Endothelial cell of umbilical vein (primary cell): ENCODE results near the gene KMT2C.

Source experiments
- CTCF ChIP-seq, 2 donors: IDR thresholded peaks; 1 replicate in 1 of 2; 2 replicates in 1 of 2; pipeline ENCODE4 v1.5.1; 2011; ENCODE audit warnings: low read length in 2 of 2, mild to moderate bottlenecking in 2 of 2, moderate library complexity in 2 of 2, control low read depth in 1 of 2, inconsistent platforms in 1 of 2, low read depth in 1 of 2; ENCODE audit not compliant: insufficient read depth in 1 of 2; ENCODE audit errors: extremely low read depth in 1 of 2
- EZH2 ChIP-seq: IDR thresholded peaks from 2 replicates; pipeline ENCODE4 v1.6.1; 2012; ENCODE audit warnings: borderline replicate concordance, low read depth, mild to moderate bottlenecking, moderate library complexity, low read length, inconsistent platforms; ENCODE audit not compliant: severe bottlenecking
- POLR2A ChIP-seq: IDR thresholded peaks from 2 replicates; pipeline ENCODE4 v1.6.1; 2012; ENCODE audit warnings: low read depth, mild to moderate bottlenecking, control low read depth, low read length

GRCh38 chr7:152162287-152162686 is 273.5 kb downstream of the KMT2C start:
- TF ChIP-seq CTCF (IDR thresholded peaks at IDR 0.05; ENCODE audit: extremely low read depth in 1 of 2, insufficient read depth in 1 of 2, low read depth in 1 of 2, low read length in 2 of 2), result no peak
- TF ChIP-seq EZH2, result no peak
- TF ChIP-seq POLR2A, result no peak
